PC-3 (cell line): ENCODE results near the gene GPR37L1. TPM values are rescaled to one million over a fixed set of nuclear protein-coding genes. Genes with fewer than 3 reads are reported as not detected.
A peak's percentile ranks its signal among the peaks of the same experiment; 100 is the strongest.

Experiments
- ATAC-seq: fragments of 200-7000 bp; cut with Tn5 transposase; 2 replicates; pipeline ENCODE4 v1.9.1; 2020; ENCODE audit warnings: mild to moderate bottlenecking, moderate library complexity
- BruUV-seq: library from RNA; stranded (reverse); fragments of 400-500 nt; replicated peaks from 2 replicates; lab custom pipeline; 2021; lab: Mats Ljungman, UMichigan
- CTCF ChIA-PET: fragments of 300-600 bp; sonication (Branson Sonifier 250); formaldehyde crosslinking; loops from one replicate; lab custom pipeline; 2022; ENCODE audit warnings: antibody characterized with exemption; lab: Charles Lee
- POLR2A ChIA-PET: fragments of 300-600 bp; sonication (Branson Sonifier 250); formaldehyde crosslinking; loops from one replicate; lab custom pipeline; 2022; ENCODE audit warnings: antibody characterized with exemption; ENCODE audit not compliant: unreplicated experiment; lab: Charles Lee
- DNase-seq: peaks from one replicate; pipeline ENCODE4 v3.0.0-alpha.2; 2015
- H2AFZ ChIP-seq: fragments of 300-600 bp; sonication (generic); 2 replicates; pipeline ENCODE4 v1.6.0; 2016; ENCODE audit warnings: antibody characterized with exemption, low read length
- H3F3A ChIP-seq: fragments of 300-600 bp; sonication (generic); one replicate; pipeline ENCODE4 v1.6.0; 2017; ENCODE audit warnings: antibody characterized with exemption, low read length, control low read depth, mild to moderate bottlenecking; ENCODE audit not compliant: unreplicated experiment
- H3K27ac ChIP-seq: fragments of 300-600 bp; sonication (generic); 2 replicates; pipeline ENCODE4 v1.5.1; 2016; ENCODE audit warnings: mild to moderate bottlenecking, low read length
- H3K27me3 ChIP-seq: fragments of 300-600 bp; sonication (generic); 2 replicates; pipeline ENCODE4 v1.6.1; 2016; ENCODE audit warnings: low read length, mixed read lengths
- H3K36me3 ChIP-seq: fragments of 300-600 bp; sonication (generic); 2 replicates; pipeline ENCODE4 v1.6.1; 2016; ENCODE audit warnings: low read depth, mixed run types, low read length, mixed read lengths
- H3K4me1 ChIP-seq: fragments of 300-600 bp; sonication (generic); 2 replicates; pipeline ENCODE4 v1.5.1; 2016; ENCODE audit warnings: low read length; ENCODE audit not compliant: insufficient read depth
- H3K4me2 ChIP-seq: fragments of 300-600 bp; sonication (generic); 2 replicates; pipeline ENCODE4 v1.6.0; 2016; ENCODE audit warnings: low read length
- H3K4me3 ChIP-seq: fragments of 300-600 bp; sonication (generic); 2 replicates; pipeline ENCODE4 v1.5.1; 2016; ENCODE audit warnings: mild to moderate bottlenecking, low read length, mixed read lengths
- H3K79me2 ChIP-seq: fragments of 300-600 bp; sonication (generic); 2 replicates; pipeline ENCODE4 v1.6.1; 2017; ENCODE audit warnings: low read length, mixed read lengths
- H3K9ac ChIP-seq: fragments of 300-600 bp; sonication (generic); 2 replicates; pipeline ENCODE4 v1.6.0; 2016; ENCODE audit warnings: mild to moderate bottlenecking, low read length
- H3K9me2 ChIP-seq: fragments of 300-600 bp; sonication (generic); replicated peaks from 2 replicates; pipeline ENCODE4 v1.6.1; 2016; ENCODE audit warnings: mixed run types, low read length, mixed read lengths
- H3K9me3 ChIP-seq: fragments of 300-600 bp; sonication (generic); 2 replicates; pipeline ENCODE4 v1.6.1; 2016; ENCODE audit warnings: low read length, mixed read lengths
- H4K20me1 ChIP-seq: fragments of 300-600 bp; sonication (generic); 2 replicates; pipeline ENCODE4 v1.6.1; 2016; ENCODE audit warnings: low read length, mixed read lengths
- EZH2 ChIP-seq: fragments of 300-600 bp; sonication (generic); IDR thresholded peaks from one replicate; pipeline ENCODE4 v1.6.1; 2017; ENCODE audit warnings: antibody characterized with exemption, mild to moderate bottlenecking, low read length; ENCODE audit not compliant: unreplicated experiment
- EZH2phosphoT487 ChIP-seq: fragments of 300-600 bp; sonication (generic); IDR thresholded peaks from 2 replicates; pipeline ENCODE4 v1.6.1; 2018; ENCODE audit warnings: mild to moderate bottlenecking, antibody characterized with exemption, low read length, borderline replicate concordance
- intact Hi-C: fragments of 100-400 bp; cut with micrococcal nuclease; formaldehyde crosslinking; loops from 2 replicates; pipeline ENCODE4 v1.9.0; 2023
- total RNA-seq: library from RNA; depleted of rRNA; stranded (reverse); fragments of >200 nt; gene quantifications from 2 replicates; pipeline ENCODE4 v1.2.3, GENCODE V29; 2014
- TF ChIP-seq, protein P1 (sequence below): fragments of 300-600 bp; sonication (generic); conservative IDR thresholded peaks from 2 replicates; pipeline ENCODE4 v1.5.1; 2017; ENCODE audit warnings: antibody characterized with exemption, low read depth, mild to moderate bottlenecking, low read length

Gene GPR37L1
- total RNA-seq, 1 experiment from 2014 or later = 0.04 TPM

DNA sequence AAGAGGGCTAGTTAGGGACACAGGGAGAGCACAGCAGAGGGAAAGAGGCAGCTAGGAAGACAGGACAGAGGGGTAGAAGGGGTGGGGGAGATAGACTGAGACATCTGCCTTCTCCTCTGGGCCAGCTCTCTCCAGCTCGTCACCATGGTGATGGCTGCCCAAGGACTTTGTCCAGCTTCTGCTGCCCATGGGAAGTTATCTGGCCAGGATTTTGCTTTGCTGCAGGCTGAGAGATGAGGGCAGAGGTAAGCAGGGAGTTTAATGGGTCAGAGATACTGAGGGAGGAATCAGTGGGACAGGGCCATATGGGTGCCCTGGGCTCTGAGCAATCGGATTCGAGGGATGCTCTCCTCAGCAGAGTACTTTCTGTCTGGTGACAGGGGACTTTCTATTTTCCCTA is 34.5 kb upstream of the GPR37L1 start:
- no peaks in the 10 kb centered on the region for H3F3A ChIP-seq
- no TSS peak for BruUV-seq
- H3K9ac ChIP-seq = no peak overlapping the region
- no peak for ATAC-seq
- TF ChIP-seq EZH2phosphoT487 (no peak), EZH2 (no peak)
- TF ChIP-seq, protein P1, sequence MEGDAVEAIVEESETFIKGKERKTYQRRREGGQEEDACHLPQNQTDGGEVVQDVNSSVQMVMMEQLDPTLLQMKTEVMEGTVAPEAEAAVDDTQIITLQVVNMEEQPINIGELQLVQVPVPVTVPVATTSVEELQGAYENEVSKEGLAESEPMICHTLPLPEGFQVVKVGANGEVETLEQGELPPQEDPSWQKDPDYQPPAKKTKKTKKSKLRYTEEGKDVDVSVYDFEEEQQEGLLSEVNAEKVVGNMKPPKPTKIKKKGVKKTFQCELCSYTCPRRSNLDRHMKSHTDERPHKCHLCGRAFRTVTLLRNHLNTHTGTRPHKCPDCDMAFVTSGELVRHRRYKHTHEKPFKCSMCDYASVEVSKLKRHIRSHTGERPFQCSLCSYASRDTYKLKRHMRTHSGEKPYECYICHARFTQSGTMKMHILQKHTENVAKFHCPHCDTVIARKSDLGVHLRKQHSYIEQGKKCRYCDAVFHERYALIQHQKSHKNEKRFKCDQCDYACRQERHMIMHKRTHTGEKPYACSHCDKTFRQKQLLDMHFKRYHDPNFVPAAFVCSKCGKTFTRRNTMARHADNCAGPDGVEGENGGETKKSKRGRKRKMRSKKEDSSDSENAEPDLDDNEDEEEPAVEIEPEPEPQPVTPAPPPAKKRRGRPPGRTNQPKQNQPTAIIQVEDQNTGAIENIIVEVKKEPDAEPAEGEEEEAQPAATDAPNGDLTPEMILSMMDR = no peak
- H3K4me2 ChIP-seq = no peak overlapping the region
- H3K4me1 ChIP-seq = peaks cover 31% of the 10 kb centered on the region
- ChIA-PET CTCF (no interaction called here), POLR2A (no interaction called here)
- H3K79me2 ChIP-seq = no peaks in the 10 kb centered on the region
- no peaks in the 10 kb centered on the region for H3K27me3 ChIP-seq
- DNase-seq = no peak
- no peak overlapping the region for H3K27ac ChIP-seq
- no peak overlapping the region for H2AFZ ChIP-seq
- no peaks in the 10 kb centered on the region for H3K9me2 ChIP-seq
- H4K20me1 ChIP-seq = no peaks in the 10 kb centered on the region
- no peaks in the 10 kb centered on the region for H3K9me3 ChIP-seq
- no peak overlapping the region for H3K4me3 ChIP-seq
- intact Hi-C loops = no loop called here
- H3K36me3 ChIP-seq = no peaks in the 10 kb centered on the region

DNA sequence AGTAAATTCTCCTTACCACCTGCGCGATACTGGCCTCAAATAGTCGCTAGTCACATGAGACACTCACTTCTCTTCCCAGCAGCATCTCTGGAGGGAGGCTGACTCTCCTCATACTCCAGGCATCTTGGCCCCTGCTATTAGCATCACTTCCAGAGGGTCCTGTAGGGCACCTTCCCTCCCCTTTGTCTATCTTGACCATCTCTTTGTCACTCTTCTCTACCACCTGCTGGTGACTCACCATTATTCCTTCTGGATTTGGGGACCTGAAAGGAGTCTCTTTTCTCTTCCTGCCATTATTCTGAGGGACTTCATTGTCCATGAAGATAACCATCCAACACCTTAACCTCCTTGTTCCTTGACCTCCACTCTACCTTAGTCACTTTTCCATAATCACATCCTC is 31.7 kb upstream of the GPR37L1 start:
- TF ChIP-seq EZH2 (no peak), EZH2phosphoT487 (no peak)
- TF ChIP-seq, protein P1 = peak; percentile 38; the same call in 1 of the 2 replicates
- ChIA-PET POLR2A (interaction anchor here (0.8 kb wide), 1 partner anchor 81 kb away, joined by 5 read pairs; the partner anchor contains the start of gene ELF3), CTCF (no interaction called here)
- Histone ChIP-seq H3F3A (no peaks in the 10 kb centered on the region), H3K79me2 (no peaks in the 10 kb centered on the region), H3K9me3 (no peaks in the 10 kb centered on the region), H3K36me3 (no peaks in the 10 kb centered on the region), H3K9ac (no peak overlapping the region), H3K27me3 (no peaks in the 10 kb centered on the region), H3K4me3 (no peak overlapping the region), H3K27ac (no peak overlapping the region), H2AFZ (no peak overlapping the region), H3K4me2 (no peak overlapping the region), H3K9me2 (no peaks in the 10 kb centered on the region), H4K20me1 (no peaks in the 10 kb centered on the region), H3K4me1 (peaks cover 14% of the 10 kb centered on the region; the same call in 1 of the 2 replicates)
- BruUV-seq = no TSS peak
- ATAC-seq (peak; percentile 43), DNase-seq (peak; percentile 24)
- intact Hi-C loops = loop anchor here (1.0 kb wide), 1 partner anchor 82 kb away; no protein-coding TSS in a partner anchor

DNA sequence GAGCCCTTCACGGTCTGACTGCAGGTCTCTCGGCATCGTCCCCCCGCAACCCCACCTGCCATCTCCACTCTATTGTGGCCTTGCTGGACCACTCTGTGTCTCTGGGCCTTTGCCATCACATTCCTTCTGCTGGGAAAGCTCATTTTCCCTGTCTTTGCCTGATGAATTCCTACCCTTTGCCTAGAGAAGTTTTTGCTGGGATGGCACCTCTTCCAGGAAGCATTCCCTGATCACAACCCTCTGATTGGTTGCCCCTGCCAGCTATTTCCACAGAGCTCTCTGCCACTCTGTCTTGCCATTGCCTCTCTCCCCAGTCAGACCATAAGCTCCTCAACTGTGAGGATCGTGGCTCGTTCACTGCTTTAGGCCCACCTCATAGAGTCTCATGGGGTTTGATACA is 28.9 kb upstream of the GPR37L1 start:
- Histone ChIP-seq H3K4me1 (no peaks in the 10 kb centered on the region), H3F3A (no peaks in the 10 kb centered on the region), H2AFZ (no peak overlapping the region), H4K20me1 (no peaks in the 10 kb centered on the region), H3K9me2 (no peaks in the 10 kb centered on the region), H3K36me3 (no peaks in the 10 kb centered on the region), H3K27ac (no peak overlapping the region), H3K9ac (no peak overlapping the region), H3K9me3 (no peaks in the 10 kb centered on the region), H3K4me3 (no peak overlapping the region), H3K4me2 (no peak overlapping the region), H3K27me3 (no peaks in the 10 kb centered on the region), H3K79me2 (no peaks in the 10 kb centered on the region)
- no peak for TF ChIP-seq EZH2
- TF ChIP-seq, protein P1 = no peak
- TF ChIP-seq EZH2phosphoT487 = no peak
- intact Hi-C loops = no loop called here
- DNase-seq (no peak), ATAC-seq (no peak)
- ChIA-PET CTCF (no interaction called here), POLR2A (no interaction called here)
- no TSS peak for BruUV-seq
